ENCODE data around the gene ASPN.

Gene ASPN

DNA sequence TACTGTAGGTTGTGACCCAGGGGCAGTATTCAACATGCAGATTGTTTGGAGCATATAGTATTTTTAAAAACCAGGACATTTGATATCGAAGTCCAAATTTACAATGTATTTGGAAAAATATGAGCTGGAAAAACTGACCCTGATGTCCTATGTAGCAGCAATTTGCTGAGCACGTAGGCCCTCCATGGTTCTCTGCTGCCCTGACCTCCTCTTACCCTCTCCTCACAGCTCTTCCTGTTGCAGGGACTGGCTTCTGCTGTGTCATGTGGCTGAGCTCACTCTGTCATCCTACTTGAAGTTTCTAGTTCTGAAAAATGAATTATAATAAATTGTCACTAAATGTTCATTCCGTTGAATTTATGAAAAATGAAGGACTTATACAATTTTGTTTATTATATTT, 4.1 kb upstream of the ASPN start:
- no peak overlapping the region for H3K4me3 ChIP-seq (ENCODE audit: low read depth, low read length)
- H3K36me3 ChIP-seq: no peaks in the 10 kb centered on the region
- no peaks in the 10 kb centered on the region for H3K9me3 ChIP-seq (ENCODE audit: severe bottlenecking)
- TF ChIP-seq, protein P1, sequence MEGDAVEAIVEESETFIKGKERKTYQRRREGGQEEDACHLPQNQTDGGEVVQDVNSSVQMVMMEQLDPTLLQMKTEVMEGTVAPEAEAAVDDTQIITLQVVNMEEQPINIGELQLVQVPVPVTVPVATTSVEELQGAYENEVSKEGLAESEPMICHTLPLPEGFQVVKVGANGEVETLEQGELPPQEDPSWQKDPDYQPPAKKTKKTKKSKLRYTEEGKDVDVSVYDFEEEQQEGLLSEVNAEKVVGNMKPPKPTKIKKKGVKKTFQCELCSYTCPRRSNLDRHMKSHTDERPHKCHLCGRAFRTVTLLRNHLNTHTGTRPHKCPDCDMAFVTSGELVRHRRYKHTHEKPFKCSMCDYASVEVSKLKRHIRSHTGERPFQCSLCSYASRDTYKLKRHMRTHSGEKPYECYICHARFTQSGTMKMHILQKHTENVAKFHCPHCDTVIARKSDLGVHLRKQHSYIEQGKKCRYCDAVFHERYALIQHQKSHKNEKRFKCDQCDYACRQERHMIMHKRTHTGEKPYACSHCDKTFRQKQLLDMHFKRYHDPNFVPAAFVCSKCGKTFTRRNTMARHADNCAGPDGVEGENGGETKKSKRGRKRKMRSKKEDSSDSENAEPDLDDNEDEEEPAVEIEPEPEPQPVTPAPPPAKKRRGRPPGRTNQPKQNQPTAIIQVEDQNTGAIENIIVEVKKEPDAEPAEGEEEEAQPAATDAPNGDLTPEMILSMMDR (IDR thresholded peaks at IDR 0.05; ENCODE audit: low read depth, low read length): no peak
- no peaks in the 10 kb centered on the region for H3K27me3 ChIP-seq (ENCODE audit: insufficient read depth, low read depth, severe bottlenecking)
- no peak for DNase-seq
- no peak overlapping the region for H3K27ac ChIP-seq

DNA sequence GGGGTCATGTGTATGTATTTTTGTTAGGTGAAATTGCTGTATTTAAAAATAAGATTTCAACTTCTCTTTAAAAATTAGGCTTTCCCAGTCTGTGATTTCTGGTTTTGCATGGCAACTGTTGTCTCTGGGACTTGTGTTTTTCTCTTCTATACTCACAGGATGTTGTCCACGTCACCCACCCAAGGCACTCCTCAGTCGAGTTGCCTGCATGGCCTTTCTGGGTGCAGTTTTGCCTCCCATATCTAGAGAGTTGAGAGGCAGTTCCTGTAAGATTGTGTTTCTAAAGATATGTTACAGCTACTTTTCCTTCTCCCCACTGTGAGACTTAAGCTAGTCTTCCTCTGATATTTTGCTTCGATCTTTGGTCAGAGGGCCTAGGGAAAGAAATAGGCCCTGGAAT, 2.3 kb upstream of the ASPN start:
- Histone ChIP-seq H3K27me3 (ENCODE audit: insufficient read depth, low read depth, severe bottlenecking) (no peaks in the 10 kb centered on the region), H3K27ac (no peak overlapping the region), H3K36me3 (no peaks in the 10 kb centered on the region), H3K9me3 (ENCODE audit: severe bottlenecking) (no peaks in the 10 kb centered on the region), H3K4me3 (ENCODE audit: low read depth, low read length) (no peak overlapping the region)
- no peak for DNase-seq
- TF ChIP-seq, protein P1 (IDR thresholded peaks at IDR 0.05; ENCODE audit: low read depth, low read length): no peak

DNA sequence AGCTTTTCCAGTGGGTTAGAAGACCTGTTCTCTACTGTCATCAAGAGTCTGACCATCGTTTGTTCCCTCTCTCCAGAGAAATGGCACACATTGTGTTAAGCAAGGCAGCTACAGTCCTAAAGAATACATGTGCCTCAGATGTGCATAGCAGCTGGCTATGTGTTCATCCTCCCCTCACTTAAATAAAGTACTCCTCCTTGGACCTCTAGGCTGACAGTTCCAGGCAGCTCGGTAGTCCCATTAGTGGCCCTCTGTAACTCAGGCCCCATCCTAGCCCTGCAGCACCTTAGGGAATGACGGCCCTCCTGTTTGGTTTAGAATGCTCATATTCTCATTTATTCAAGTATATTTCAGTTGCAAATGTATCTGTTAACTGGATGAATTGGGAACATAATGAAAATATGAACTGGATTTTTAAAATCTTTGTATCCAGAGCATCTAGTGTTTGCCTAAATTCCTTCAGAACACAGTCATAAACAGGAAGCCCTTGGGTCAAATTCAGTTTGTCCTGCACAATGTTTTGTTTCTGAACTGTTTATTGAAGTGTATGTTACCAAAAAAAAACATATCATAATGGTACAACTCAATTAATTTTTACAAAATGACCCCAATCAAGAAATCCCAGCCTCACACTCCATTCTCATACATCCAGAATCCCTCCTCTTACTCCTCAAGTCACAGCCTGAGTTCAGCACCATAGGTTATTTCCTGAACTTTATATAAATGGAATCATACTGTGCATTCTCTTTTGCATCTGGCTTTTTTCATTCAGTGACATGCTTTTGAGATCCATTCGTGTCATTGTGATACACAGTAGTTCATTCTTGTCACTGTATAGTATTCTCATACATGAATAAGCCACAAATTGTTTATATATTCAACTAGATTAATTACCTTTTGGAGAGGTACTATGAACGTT, 1.6 kb upstream of the ASPN start:
- Histone ChIP-seq H3K27me3 (ENCODE audit: insufficient read depth, low read depth, severe bottlenecking) (no peaks in the 10 kb centered on the region), H3K9me3 (ENCODE audit: severe bottlenecking) (no peaks in the 10 kb centered on the region), H3K27ac (no peak overlapping the region), H3K4me3 (ENCODE audit: low read depth, low read length) (no peak overlapping the region), H3K36me3 (no peaks in the 10 kb centered on the region)
- no peak for DNase-seq
- TF ChIP-seq, protein P1 (IDR thresholded peaks at IDR 0.05; ENCODE audit: low read depth, low read length): no peak

DNA sequence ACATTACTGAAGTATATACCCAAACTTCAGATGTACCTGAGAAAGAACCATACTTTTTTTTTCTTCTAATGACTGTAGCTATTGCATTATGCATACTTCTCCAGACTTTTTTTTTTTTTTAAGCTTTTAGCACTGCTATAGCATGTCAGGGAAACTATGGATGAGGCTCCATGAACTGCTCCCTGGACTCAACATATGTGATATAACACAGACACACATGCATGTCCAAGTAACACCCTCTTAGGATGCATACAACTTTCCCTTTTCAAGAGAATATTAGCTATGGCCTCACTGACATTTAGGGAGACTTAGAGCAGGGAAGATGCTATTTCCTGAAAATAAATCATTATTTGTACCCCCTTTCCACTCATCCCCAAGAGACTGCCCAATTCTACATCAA, 499 bp upstream of the ASPN start:
- TF ChIP-seq, protein P1 (IDR thresholded peaks at IDR 0.05; ENCODE audit: low read depth, low read length): no peak
- DNase-seq: no peak
- H3K27ac ChIP-seq: no peak overlapping the region
- H3K27me3 ChIP-seq (ENCODE audit: insufficient read depth, low read depth, severe bottlenecking): no peaks in the 10 kb centered on the region
- H3K4me3 ChIP-seq (ENCODE audit: low read depth, low read length): no peak overlapping the region
- no peaks in the 10 kb centered on the region for H3K9me3 ChIP-seq (ENCODE audit: severe bottlenecking)
- no peaks in the 10 kb centered on the region for H3K36me3 ChIP-seq

DNA sequence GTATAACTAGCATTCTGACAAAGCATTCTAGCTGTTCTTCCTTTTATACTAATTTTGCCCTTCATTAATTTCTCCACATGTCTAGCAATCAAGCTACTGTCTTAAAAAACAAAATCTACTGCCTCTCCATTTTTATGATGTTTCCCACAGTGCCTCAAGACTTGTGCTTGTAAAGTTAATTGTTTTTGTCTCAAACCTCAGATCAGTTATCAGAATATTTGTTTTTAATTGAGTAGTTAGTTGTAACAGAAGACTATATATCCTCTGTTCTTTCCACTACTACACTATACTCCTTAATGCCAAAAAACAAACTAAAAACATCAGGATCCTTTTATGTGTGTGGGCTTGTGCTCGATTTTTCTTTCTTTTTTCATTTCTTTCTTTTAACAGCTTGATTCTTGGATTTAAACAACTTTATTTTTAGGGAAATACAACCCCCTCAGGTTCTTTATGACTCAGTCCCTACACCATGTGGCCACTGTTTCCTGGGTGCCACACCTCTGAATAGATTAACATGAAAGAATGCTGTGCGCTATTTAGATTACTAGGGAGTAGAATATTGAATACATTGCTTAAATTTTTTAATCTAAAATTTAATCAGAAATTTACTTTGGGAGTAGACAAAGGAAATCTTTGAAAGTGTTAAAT, 1.2 kb downstream of the ASPN start:
- H3K9me3 ChIP-seq (ENCODE audit: severe bottlenecking): no peaks in the 10 kb centered on the region
- no peaks in the 10 kb centered on the region for H3K27me3 ChIP-seq (ENCODE audit: insufficient read depth, low read depth, severe bottlenecking)
- H3K36me3 ChIP-seq: no peaks in the 10 kb centered on the region
- H3K4me3 ChIP-seq (ENCODE audit: low read depth, low read length): no peak overlapping the region
- no peak for DNase-seq
- H3K27ac ChIP-seq: no peak overlapping the region
- TF ChIP-seq, protein P1 (IDR thresholded peaks at IDR 0.05; ENCODE audit: low read depth, low read length): no peak
